ENCODE results near the gene KCNMA1.

DNA sequence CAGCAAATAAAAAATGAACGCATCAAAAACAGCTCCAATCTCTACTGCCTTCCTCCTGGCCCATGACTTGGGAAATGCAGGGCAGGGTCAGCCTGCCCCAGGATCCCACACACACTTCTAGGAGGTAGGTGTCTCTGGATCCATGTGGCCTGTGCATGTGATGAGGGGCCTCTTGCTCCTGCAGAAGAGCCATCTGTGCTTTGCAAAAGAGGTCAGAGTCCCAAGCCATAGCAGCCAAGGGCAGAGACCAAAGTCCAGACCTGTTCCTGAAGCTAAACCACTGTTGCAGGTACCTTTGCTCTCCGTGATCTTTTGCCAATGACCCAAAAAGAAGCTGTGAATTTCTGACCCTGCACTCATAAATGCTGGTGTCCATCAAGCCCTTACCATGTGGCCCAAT lies 57.1 kb downstream of the KCNMA1 start:
- TF ChIP-seq, protein P1, sequence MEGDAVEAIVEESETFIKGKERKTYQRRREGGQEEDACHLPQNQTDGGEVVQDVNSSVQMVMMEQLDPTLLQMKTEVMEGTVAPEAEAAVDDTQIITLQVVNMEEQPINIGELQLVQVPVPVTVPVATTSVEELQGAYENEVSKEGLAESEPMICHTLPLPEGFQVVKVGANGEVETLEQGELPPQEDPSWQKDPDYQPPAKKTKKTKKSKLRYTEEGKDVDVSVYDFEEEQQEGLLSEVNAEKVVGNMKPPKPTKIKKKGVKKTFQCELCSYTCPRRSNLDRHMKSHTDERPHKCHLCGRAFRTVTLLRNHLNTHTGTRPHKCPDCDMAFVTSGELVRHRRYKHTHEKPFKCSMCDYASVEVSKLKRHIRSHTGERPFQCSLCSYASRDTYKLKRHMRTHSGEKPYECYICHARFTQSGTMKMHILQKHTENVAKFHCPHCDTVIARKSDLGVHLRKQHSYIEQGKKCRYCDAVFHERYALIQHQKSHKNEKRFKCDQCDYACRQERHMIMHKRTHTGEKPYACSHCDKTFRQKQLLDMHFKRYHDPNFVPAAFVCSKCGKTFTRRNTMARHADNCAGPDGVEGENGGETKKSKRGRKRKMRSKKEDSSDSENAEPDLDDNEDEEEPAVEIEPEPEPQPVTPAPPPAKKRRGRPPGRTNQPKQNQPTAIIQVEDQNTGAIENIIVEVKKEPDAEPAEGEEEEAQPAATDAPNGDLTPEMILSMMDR (IDR thresholded peaks at IDR 0.05): no peak
- TF ChIP-seq POLR2A (IDR thresholded peaks at IDR 0.05) (no peak), POLR2AphosphoS5 (IDR thresholded peaks at IDR 0.05) (no peak), EP300 (IDR thresholded peaks at IDR 0.05) (no peak)
